Uterus (tissue), 2 donors: ENCODE measurements around the gene FAM180A.

ENCODE experiments used
- CTCF ChIP-seq, 4 experiments: fragments of 200-600 bp in 2 of 4; fragments of 450-650 bp in 2 of 4; sonication (generic) in 2 of 4; IDR thresholded peaks; one replicate each; pipeline ENCODE4 v1.5.1; 2016 to 2019; ENCODE audit warnings: antibody characterized with exemption in 4 of 4, mild to moderate bottlenecking in 2 of 4, moderate library complexity in 1 of 4
- POLR2A ChIP-seq, 2 donors: fragments of 450-650 bp; IDR thresholded peaks; one replicate each; pipeline ENCODE4 v1.6.1; 2016; ENCODE audit warnings: antibody characterized with exemption in 2 of 2, mild to moderate bottlenecking in 1 of 2, moderate library complexity in 1 of 2

- TF ChIP-seq POLR2A (IDR thresholded peaks at IDR 0.05) (no peak), CTCF (IDR thresholded peaks at IDR 0.05) (no peak)
These were observed 23.5 kb upstream of the FAM180A start for GRCh38 chr7:135771961-135772638.
